SU-DHL-6 (cell line): ENCODE results near the gene FURIN.
"Not testable (repeated sequence)": the region's sequence is repeated elsewhere in the genome, so short reads cannot be mapped to it uniquely, and the experiment has no call there.

Experiments used
- H2AFZ ChIP-seq: fragments of 200-600 bp; sonication (generic); 2 replicates; pipeline ENCODE4 v1.6.1; 2014; ENCODE audit warnings: low read depth, mild to moderate bottlenecking, moderate library complexity, mixed read lengths, antibody characterized with exemption, low read length; ENCODE audit not compliant: severe bottlenecking
- H3F3A ChIP-seq: fragments of 200-600 bp; shearing (Covaris generic); 2 replicates; pipeline ENCODE4 v1.6.0; 2016; ENCODE audit warnings: antibody characterized with exemption, mild to moderate bottlenecking; ENCODE audit not compliant: insufficient read depth
- H3K27ac ChIP-seq: fragments of 200-600 bp; sonication (generic); 2 replicates; pipeline ENCODE4 v1.5.1; 2016; ENCODE audit warnings: low read depth, mild to moderate bottlenecking, low read length, moderate library complexity, mixed read lengths
- H3K27me3 ChIP-seq: fragments of 200-600 bp; sonication (generic), shearing (Covaris generic); 2 replicates; pipeline ENCODE4 v1.6.0; 2014; ENCODE audit warnings: mild to moderate bottlenecking, low read length
- H3K36me3 ChIP-seq: fragments of 200-600 bp; sonication (generic); 2 replicates; pipeline ENCODE4 v1.6.1; 2014; ENCODE audit warnings: mild to moderate bottlenecking, low read length, mixed read lengths
- H3K4me2 ChIP-seq: fragments of 300-600, 200-600 bp; shearing (Covaris generic), sonication (generic); 2 replicates; pipeline ENCODE4 v1.6.0; 2014; ENCODE audit warnings: low read length, low read depth, mild to moderate bottlenecking; ENCODE audit not compliant: poor library complexity, severe bottlenecking
- H3K4me3 ChIP-seq: fragments of 200-600 bp; sonication (generic); 2 replicates; pipeline ENCODE4 v1.5.1; 2014; ENCODE audit warnings: antibody characterized with exemption, low read length, mild to moderate bottlenecking, mixed read lengths; ENCODE audit not compliant: insufficient read depth, poor library complexity, severe bottlenecking
- H3K79me2 ChIP-seq: fragments of 200-600 bp; sonication (generic); 2 replicates; pipeline ENCODE4 v1.6.1; 2014; ENCODE audit warnings: mild to moderate bottlenecking, low read length, moderate library complexity; ENCODE audit not compliant: insufficient read depth
- H3K9ac ChIP-seq: fragments of 200-600 bp; sonication (generic); 2 replicates; pipeline ENCODE4 v1.7.0; 2014; ENCODE audit warnings: mild to moderate bottlenecking, low read length
- H3K9me2 ChIP-seq: fragments of 200-600 bp; sonication (generic); replicated peaks from 2 replicates; pipeline ENCODE4 v1.6.1; 2014; ENCODE audit warnings: low read length; ENCODE audit not compliant: insufficient read depth
- H3K9me3 ChIP-seq: fragments of 200-600 bp; sonication (generic); 2 replicates; pipeline ENCODE4 v1.6.1; 2014; ENCODE audit warnings: low read length, mixed read lengths; ENCODE audit not compliant: insufficient read depth
- H4K20me1 ChIP-seq: fragments of 200-600 bp; sonication (generic); 2 replicates; pipeline ENCODE4 v1.6.1; 2014; ENCODE audit warnings: low read depth, mild to moderate bottlenecking, antibody characterized with exemption, low read length, moderate library complexity, mixed read lengths
- EZH2phosphoT487 ChIP-seq: fragments of 200-600 bp; sonication (generic), shearing (Covaris generic); conservative IDR thresholded peaks from 2 replicates; pipeline ENCODE4 v1.6.1; 2018; ENCODE audit warnings: mild to moderate bottlenecking, antibody characterized with exemption, low read length, moderate library complexity, mixed read lengths
- TF ChIP-seq, protein P1 (sequence below): fragments of 200-600 bp; sonication (generic); IDR thresholded peaks from one replicate; pipeline ENCODE4 v1.5.1; 2017; ENCODE audit warnings: antibody characterized with exemption, mild to moderate bottlenecking, low read length, moderate library complexity; ENCODE audit not compliant: insufficient read depth, poor library complexity, severe bottlenecking

The FURIN gene

GRCh38 chr15:90917569-90917968 is 49.2 kb downstream of the FURIN start:
- Histone ChIP-seq H3K27me3 (no peaks in the 10 kb centered on the region), H3F3A (no peaks in the 10 kb centered on the region), H3K4me2 (no peak overlapping the region), H3K4me3 (no peak overlapping the region), H2AFZ (no peak overlapping the region), H3K79me2 (no peaks in the 10 kb centered on the region), H3K36me3 (no peaks in the 10 kb centered on the region), H3K9me3 (no peaks in the 10 kb centered on the region), H3K9ac (no peak overlapping the region), H4K20me1 (no peaks in the 10 kb centered on the region), H3K9me2 (no peaks in the 10 kb centered on the region), H3K27ac (no peak overlapping the region)
- no peak for TF ChIP-seq EZH2phosphoT487
- TF ChIP-seq, protein P1, sequence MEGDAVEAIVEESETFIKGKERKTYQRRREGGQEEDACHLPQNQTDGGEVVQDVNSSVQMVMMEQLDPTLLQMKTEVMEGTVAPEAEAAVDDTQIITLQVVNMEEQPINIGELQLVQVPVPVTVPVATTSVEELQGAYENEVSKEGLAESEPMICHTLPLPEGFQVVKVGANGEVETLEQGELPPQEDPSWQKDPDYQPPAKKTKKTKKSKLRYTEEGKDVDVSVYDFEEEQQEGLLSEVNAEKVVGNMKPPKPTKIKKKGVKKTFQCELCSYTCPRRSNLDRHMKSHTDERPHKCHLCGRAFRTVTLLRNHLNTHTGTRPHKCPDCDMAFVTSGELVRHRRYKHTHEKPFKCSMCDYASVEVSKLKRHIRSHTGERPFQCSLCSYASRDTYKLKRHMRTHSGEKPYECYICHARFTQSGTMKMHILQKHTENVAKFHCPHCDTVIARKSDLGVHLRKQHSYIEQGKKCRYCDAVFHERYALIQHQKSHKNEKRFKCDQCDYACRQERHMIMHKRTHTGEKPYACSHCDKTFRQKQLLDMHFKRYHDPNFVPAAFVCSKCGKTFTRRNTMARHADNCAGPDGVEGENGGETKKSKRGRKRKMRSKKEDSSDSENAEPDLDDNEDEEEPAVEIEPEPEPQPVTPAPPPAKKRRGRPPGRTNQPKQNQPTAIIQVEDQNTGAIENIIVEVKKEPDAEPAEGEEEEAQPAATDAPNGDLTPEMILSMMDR: no peak

- no peaks in the 10 kb centered on the region for H3K79me2 ChIP-seq
- TF ChIP-seq, protein P1: no peak
- TF ChIP-seq EZH2phosphoT487: no peak
- no peak overlapping the region for H2AFZ ChIP-seq
- H3K4me3 ChIP-seq: no peak overlapping the region
- no peaks in the 10 kb centered on the region for H3K9me2 ChIP-seq
- H3F3A ChIP-seq: no peaks in the 10 kb centered on the region
- H3K9me3 ChIP-seq: no peaks in the 10 kb centered on the region
- no peak overlapping the region for H3K4me2 ChIP-seq
- H3K9ac ChIP-seq: no peak overlapping the region
- no peaks in the 10 kb centered on the region for H4K20me1 ChIP-seq
- H3K27me3 ChIP-seq: no peaks in the 10 kb centered on the region
- no peaks in the 10 kb centered on the region for H3K36me3 ChIP-seq
- H3K27ac ChIP-seq: no peak overlapping the region
These were observed 49.8 kb downstream of the FURIN start for GRCh38 chr15:90918034-90918788.

DNA sequence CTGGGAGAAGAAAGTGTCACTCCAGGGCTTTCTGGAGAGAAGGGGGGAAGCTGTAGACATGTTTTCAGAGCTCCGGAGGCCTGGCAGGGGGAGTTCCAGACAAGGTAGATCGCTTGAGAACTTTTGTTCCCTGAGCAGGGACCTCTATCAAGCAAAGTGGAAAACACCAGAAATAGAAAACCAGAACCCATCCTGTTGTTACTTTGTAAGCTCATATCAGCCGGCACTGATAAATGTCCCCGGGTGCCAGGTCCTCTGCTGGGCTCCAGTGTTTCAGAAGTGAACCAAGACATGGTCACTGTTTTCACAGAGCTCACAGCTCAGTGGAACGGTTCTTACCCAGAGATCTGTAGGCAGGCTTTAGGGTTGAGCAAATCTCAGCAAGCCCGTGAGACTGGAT is 50.4 kb downstream of the FURIN start:
- Histone ChIP-seq H3K9me2 (no peaks in the 10 kb centered on the region), H3K79me2 (no peaks in the 10 kb centered on the region), H3F3A (no peaks in the 10 kb centered on the region), H4K20me1 (no peaks in the 10 kb centered on the region), H3K27ac (no peak overlapping the region), H3K4me2 (no peak overlapping the region), H3K4me3 (no peak overlapping the region), H2AFZ (no peak overlapping the region), H3K27me3 (no peaks in the 10 kb centered on the region), H3K9me3 (no peaks in the 10 kb centered on the region), H3K36me3 (no peaks in the 10 kb centered on the region), H3K9ac (no peak overlapping the region)
- TF ChIP-seq EZH2phosphoT487: no peak

DNA sequence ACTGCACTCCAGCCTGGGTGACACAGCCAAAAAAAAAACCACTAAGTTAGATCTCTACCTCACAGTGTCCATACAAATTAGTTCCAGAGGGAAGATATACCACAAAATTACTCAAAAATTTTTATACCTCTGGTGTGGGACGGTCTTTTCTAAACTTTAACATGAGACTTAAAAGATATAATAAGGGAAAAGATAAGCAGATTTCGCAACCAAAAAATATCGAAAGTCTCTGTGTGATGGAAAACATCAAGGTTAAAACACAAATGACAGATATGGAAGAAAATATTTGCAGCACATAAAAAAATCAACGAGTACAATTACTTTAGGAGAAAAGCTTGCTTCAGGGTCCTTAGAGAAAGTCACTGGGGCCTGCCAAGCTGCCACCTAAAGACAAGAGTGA is 53.5 kb downstream of the FURIN start:
- H3K9ac ChIP-seq: no peak overlapping the region
- H4K20me1 ChIP-seq: no peaks in the 10 kb centered on the region
- no peak overlapping the region for H3K27ac ChIP-seq
- H3K27me3 ChIP-seq: no peaks in the 10 kb centered on the region
- no peak overlapping the region for H3K4me3 ChIP-seq
- no peak overlapping the region for H2AFZ ChIP-seq
- H3K9me3 ChIP-seq: no peaks in the 10 kb centered on the region
- no peaks in the 10 kb centered on the region for H3K79me2 ChIP-seq
- H3F3A ChIP-seq: no peaks in the 10 kb centered on the region
- no peak for TF ChIP-seq EZH2phosphoT487
- TF ChIP-seq, protein P1: no peak
- H3K4me2 ChIP-seq: no peak overlapping the region
- H3K36me3 ChIP-seq: no peaks in the 10 kb centered on the region
- no peaks in the 10 kb centered on the region for H3K9me2 ChIP-seq

GRCh38 chr15:90922712-90923322 is 54.4 kb downstream of the FURIN start:
- H3F3A ChIP-seq, H3K36me3 ChIP-seq, H3K4me3 ChIP-seq, H3K4me2 ChIP-seq, H4K20me1 ChIP-seq, H3K27ac ChIP-seq, H3K9ac ChIP-seq, H3K9me3 ChIP-seq, H2AFZ ChIP-seq, H3K27me3 ChIP-seq, H3K79me2 ChIP-seq, H3K9me2 ChIP-seq: not testable (repeated sequence)
